Liver (tissue), 3 donors: ENCODE results near the gene CACNA1F.

Experiments used
- EGR1 ChIP-seq, 2 donors: IDR thresholded peaks; 2 replicates each; pipeline ENCODE4 v1.6.1; 2016 to 2018; ENCODE audit warnings: antibody characterized with exemption in 2 of 2, low read depth in 2 of 2
- FOXA1 ChIP-seq: IDR thresholded peaks from 2 replicates; pipeline ENCODE4 v1.6.1; 2016; ENCODE audit warnings: antibody characterized with exemption
- GABPA ChIP-seq, 2 donors: IDR thresholded peaks in 1 of 2; conservative IDR thresholded peaks in 1 of 2; 2 replicates each; pipeline ENCODE4 v1.6.1; 2016; ENCODE audit warnings: antibody characterized with exemption in 2 of 2, mild to moderate bottlenecking in 1 of 2, moderate library complexity in 1 of 2
- HNF4A ChIP-seq, 2 donors: conservative IDR thresholded peaks; 2 replicates each; pipeline ENCODE4 v1.6.1; 2016; ENCODE audit warnings: antibody characterized with exemption in 2 of 2, mild to moderate bottlenecking in 2 of 2
- JUND ChIP-seq, 2 donors: IDR thresholded peaks; 2 replicates each; pipeline ENCODE4 v1.6.1; 2016; ENCODE audit warnings: antibody characterized with exemption in 2 of 2
- RAD21 ChIP-seq, 2 donors: IDR thresholded peaks; 2 replicates each; pipeline ENCODE4 v1.6.1; 2016; ENCODE audit warnings: antibody characterized with exemption in 2 of 2, mild to moderate bottlenecking in 2 of 2
- TAF1 ChIP-seq: conservative IDR thresholded peaks from 2 replicates; pipeline ENCODE4 v1.6.1; 2016; ENCODE audit warnings: antibody characterized with exemption, mild to moderate bottlenecking
- TF ChIP-seq, protein P1 (sequence below): fragments of 150-350 bp; IDR thresholded peaks from 2 replicates; pipeline ENCODE4 v1.5.1; 2017; ENCODE audit warnings: improper control_type of control experiment, low read depth, low read length; ENCODE audit not compliant: missing input control
- TF ChIP-seq, protein P2 (sequence below): IDR thresholded peaks from 2 replicates; pipeline ENCODE4 v1.6.1; 2016; ENCODE audit warnings: antibody characterized with exemption, mild to moderate bottlenecking
- TF ChIP-seq, protein P3 (sequence below): IDR thresholded peaks from 2 replicates; pipeline ENCODE4 v1.6.1; 2016; ENCODE audit warnings: antibody characterized with exemption
- donor health status: healthy.
- donor health status: healthy.

DNA sequence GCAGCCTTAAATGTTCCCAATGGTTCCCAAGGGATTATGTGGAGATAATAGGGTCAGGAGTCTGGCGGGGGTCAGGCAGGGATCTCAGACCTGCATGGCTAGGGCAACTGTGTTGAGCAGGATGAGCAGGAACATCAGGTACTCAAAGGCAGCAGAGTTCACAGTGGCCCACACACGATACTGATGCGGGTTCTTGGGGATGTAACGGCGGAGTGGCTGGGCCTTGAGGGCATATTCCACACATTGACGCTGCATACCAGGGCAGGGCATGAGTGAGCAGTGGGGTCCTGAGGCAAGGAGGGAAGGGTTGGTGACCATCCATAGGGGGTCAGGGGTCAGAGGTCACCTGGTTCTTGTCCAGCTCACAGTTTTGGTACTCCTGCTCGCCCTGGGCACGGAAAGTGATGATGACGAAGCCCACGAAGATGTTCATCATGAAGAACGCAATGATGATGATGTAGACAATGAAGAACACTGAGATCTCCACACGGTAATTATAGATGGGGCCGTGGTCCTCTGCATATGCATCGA lies 18.1 kb downstream of the CACNA1F start:
- TF ChIP-seq, protein P1, sequence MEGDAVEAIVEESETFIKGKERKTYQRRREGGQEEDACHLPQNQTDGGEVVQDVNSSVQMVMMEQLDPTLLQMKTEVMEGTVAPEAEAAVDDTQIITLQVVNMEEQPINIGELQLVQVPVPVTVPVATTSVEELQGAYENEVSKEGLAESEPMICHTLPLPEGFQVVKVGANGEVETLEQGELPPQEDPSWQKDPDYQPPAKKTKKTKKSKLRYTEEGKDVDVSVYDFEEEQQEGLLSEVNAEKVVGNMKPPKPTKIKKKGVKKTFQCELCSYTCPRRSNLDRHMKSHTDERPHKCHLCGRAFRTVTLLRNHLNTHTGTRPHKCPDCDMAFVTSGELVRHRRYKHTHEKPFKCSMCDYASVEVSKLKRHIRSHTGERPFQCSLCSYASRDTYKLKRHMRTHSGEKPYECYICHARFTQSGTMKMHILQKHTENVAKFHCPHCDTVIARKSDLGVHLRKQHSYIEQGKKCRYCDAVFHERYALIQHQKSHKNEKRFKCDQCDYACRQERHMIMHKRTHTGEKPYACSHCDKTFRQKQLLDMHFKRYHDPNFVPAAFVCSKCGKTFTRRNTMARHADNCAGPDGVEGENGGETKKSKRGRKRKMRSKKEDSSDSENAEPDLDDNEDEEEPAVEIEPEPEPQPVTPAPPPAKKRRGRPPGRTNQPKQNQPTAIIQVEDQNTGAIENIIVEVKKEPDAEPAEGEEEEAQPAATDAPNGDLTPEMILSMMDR: no peak
- no peak for TF ChIP-seq GABPA (IDR thresholded peaks at IDR 0.05 in 1 of 2, conservative IDR thresholded peaks at IDR 0.05 in 1 of 2)
- TF ChIP-seq TAF1: no peak
- TF ChIP-seq, protein P2, sequence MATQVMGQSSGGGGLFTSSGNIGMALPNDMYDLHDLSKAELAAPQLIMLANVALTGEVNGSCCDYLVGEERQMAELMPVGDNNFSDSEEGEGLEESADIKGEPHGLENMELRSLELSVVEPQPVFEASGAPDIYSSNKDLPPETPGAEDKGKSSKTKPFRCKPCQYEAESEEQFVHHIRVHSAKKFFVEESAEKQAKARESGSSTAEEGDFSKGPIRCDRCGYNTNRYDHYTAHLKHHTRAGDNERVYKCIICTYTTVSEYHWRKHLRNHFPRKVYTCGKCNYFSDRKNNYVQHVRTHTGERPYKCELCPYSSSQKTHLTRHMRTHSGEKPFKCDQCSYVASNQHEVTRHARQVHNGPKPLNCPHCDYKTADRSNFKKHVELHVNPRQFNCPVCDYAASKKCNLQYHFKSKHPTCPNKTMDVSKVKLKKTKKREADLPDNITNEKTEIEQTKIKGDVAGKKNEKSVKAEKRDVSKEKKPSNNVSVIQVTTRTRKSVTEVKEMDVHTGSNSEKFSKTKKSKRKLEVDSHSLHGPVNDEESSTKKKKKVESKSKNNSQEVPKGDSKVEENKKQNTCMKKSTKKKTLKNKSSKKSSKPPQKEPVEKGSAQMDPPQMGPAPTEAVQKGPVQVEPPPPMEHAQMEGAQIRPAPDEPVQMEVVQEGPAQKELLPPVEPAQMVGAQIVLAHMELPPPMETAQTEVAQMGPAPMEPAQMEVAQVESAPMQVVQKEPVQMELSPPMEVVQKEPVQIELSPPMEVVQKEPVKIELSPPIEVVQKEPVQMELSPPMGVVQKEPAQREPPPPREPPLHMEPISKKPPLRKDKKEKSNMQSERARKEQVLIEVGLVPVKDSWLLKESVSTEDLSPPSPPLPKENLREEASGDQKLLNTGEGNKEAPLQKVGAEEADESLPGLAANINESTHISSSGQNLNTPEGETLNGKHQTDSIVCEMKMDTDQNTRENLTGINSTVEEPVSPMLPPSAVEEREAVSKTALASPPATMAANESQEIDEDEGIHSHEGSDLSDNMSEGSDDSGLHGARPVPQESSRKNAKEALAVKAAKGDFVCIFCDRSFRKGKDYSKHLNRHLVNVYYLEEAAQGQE: no peak
- no peak for TF ChIP-seq RAD21 (IDR thresholded peaks at IDR 0.05)
- no peak for TF ChIP-seq FOXA1
- no peak for TF ChIP-seq JUND (IDR thresholded peaks at IDR 0.05)
- TF ChIP-seq EGR1 (IDR thresholded peaks at IDR 0.05; ENCODE audit: low read depth in 2 of 2): no peak
- no peak for TF ChIP-seq HNF4A (conservative IDR thresholded peaks at IDR 0.05)
- TF ChIP-seq, protein P3, sequence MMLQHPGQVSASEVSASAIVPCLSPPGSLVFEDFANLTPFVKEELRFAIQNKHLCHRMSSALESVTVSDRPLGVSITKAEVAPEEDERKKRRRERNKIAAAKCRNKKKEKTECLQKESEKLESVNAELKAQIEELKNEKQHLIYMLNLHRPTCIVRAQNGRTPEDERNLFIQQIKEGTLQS: no peak
